ENCODE data around the gene CTXN2. TPM values are rescaled to one million over a fixed set of nuclear protein-coding genes. Genes with fewer than 3 reads are reported as not detected.

Gene CTXN2
- total RNA-seq (2014; rRNA removed; shearing (Covaris generic)) = 0.05 TPM in 1 of 2 replicates, not detected in the other

DNA sequence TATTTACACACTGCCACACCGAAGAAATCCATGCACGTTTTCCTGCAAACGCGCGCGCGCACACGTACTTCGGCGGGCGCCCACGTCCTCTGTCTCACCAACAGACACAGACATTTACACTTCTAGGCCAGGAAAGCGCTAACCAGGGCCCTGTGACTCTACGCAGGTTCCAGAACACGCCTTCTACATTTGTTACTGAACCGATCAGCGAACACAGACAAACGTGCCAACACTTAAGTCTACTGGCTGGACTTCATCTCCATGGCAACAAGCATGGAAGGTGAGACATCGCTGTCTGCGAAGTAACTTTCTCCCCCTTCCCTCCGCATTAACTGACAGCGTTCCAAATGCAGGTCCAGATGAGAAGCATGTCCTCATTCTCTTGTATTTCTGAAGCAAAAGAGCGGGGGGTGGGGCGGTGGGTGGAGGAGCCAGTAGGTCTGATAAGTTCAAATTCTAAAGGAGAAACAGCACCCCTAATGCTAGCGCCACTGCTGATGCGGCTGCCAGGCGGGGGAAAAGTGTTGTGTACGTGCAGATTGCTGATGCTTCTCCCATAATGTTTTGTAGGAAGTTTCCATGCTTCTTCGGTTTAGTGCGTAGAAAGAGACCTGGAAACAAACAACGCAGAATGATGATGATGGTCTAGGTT, at the start of gene CTXN2:
Gene CTXN2 (plus strand): TSS at position 92 of the 652 bp plus-strand sequence. CDS start 9,636 bp downstream, outside the sequence.
- no peak for DNase-seq (ENCODE audit: low spot score)

DNA sequence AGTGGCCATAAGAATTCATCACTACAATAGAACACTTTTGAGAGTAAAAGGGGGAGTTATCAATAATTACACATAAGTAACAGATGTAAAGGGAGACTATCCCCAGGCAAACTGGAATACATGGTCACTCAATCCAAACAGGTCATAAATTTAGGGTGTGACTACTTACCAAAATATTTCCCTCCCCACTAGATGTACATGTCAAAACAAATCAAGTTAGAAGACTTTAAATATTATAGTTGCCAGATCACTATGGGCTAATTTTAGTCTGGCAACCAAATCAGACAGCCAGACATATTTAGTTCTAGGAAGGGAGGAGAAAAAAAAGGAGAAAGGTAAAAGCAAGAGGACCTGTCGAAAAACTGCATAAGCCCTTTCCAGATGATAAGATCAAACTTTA, 47.6 kb upstream of the CTXN2 start:
- peak; percentile 19 for DNase-seq (ENCODE audit: low spot score)

DNA sequence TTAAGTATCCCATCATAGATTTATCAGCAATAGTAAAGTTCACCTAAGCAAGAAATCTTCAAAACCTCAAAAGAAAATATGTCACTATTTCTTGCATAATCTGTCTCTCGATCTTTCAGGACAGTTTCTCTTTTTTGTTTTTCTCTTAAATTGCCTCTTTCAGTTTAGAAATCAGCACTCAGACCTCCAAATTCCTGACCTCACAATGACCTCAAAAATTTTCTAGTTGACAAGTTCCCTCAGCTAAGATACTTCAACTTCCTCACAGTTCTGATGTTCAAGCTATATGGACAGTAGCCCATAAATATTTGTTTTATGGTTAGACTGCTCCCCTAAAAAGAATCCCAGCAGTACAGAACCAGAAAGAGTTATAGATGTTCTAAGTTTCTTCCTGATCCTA, 46.6 kb upstream of the CTXN2 start:
- DNase-seq (ENCODE audit: low spot score) = no peak

DNA sequence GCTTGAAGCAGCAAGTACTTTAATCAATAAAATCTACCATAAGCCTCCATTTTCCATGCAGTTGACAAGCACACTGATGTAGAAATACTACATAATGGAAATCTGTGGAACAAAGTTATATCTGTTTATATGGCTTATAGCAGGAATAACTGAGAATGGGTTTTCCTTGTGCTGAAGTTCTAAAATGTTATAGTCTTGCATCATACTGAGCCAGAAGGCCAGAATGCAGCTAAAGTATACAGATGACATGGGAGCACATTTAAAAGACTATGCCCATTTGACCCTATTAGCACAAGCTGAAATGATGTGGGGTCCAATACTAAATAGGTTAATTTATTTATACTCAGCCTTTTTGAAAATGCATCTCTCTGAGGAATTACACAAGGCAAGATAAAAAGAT, 45.5 kb upstream of the CTXN2 start:
- DNase-seq (ENCODE audit: low spot score) = no peak

DNA sequence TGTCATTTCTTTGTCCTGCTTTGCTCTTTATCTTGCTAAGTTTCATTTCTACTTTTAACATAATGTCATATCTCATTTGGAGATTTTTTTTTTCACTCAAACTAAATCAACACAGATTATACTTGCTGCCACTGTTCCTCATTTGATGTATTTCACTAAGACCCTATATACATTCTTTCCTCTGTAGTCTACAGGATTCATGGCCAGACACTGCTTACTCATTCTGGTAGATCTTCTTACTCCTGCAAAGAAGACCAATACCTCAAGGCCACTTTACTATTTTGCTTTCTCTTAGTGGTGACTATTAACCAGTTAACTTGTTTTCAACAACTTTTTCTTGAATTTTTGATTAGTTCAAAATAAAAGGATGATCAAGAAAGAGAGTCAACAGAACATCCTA, 44.1 kb upstream of the CTXN2 start:
- no peak for DNase-seq (ENCODE audit: low spot score)

DNA sequence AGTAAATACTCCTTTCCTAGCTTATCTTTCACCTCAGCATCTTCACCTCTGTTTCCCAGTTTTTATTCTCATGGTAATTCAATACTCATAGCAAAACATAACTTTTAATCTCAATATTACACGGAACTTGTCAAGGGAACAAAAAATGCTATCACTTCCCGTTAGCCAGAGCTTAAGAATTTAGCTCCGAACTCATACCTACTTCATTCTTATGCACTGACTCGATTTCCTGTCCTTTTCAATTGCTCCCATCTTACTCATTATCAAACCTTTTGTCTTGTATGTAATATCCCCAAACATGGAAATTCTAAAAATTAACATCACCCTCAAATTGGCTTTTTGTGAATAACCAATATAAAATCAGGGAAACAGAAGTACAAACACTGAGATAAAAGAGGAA, 41.6 kb upstream of the CTXN2 start:
- DNase-seq (ENCODE audit: low spot score) = peak; percentile 60

DNA sequence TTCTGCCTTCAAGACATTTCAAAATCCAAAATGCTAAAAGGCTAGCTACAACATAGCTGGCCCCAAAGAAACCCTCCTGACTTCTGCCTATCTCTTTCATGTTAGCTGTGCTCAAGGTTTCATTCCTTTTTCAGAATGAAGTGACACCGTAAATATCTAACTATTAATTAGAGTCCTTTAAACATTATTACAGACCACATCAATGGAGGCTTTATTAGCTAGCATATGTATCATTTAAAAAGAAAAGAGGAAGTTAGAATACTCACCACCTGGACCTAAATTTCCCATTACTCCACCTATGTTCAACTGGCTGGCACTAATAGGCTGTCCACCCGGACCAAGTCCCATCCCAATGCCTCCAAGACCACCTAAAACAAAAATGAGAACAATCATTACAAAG, 37.9 kb upstream of the CTXN2 start:
- DNase-seq (ENCODE audit: low spot score) = no peak

DNA sequence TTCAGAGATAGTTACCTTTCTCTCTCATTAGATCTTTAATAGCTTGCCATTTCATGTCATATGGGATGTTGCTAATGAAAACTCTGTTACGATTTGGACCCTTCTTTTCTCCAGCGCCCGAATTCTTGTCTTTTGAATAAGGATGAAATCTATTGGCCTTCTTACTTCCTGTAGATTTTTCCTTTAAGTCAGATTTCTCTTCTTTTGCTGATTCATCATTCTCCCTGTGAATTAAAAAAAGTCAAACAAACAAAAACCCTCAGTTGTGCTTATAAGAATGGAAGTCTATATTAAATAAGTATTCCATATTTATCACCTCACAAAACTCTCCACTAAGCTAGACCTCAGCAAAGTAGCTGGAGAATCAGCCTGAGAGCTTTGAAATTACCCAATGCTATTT, 22.8 kb upstream of the CTXN2 start:
- no peak for DNase-seq (ENCODE audit: low spot score)

DNA sequence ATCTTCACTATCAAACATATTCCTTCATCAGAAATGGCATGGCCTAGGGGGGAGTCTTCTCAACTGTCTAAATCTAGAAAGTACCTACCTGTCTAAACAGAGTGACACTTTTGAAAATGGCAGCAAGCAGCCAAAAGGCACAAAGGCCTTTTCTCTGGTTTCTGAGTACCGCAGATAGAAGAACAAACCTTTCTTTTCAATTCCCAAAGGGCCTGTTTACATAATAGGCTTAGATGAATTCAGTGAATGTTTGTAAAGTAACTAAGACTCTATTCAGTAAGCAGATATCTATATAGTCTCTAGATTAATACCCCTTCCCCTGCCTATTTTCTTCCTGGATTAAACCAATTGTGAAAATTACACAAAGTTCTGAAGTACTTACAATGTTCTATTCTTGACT, 20.5 kb upstream of the CTXN2 start:
- no peak for DNase-seq (ENCODE audit: low spot score)

DNA sequence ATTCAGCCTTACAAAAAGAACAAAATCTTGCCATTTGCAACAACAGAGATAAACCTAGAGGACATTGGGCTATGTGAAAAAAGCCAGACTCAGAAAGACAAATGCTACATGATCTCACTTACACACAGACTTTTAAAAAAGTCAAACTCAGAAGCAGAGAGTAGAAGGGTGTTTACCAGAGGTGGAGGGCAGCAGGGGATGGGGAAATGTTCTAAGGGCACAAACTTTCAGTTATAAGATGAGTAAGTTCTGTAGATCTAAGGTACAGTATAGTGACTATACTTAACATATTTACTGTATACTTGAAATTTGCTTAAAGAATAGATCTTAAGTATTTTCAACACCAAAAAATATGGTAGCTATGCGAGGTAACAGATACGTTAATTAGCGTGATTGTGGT, 16.3 kb upstream of the CTXN2 start:
- DNase-seq (ENCODE audit: low spot score) = no peak

DNA sequence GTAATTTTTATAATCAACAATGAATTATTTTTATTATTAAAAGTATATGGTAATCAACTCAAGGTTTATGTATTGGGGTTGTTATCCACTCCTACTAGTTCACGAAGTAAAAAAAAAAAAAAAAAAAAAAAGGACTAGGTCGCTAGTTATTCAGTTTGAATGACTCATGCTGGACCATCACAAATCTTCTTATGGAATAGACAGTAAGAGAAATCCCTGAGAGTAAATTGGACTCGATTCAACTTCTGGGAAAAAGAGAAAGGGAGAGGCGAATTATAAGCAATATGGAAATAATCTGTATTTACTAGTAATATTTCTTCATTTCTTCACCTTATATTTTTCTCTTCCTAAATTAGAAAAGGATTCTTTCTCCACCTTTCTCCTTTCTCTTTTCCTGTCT, 15.4 kb upstream of the CTXN2 start:
- DNase-seq (ENCODE audit: low spot score) = peak; percentile 65

DNA sequence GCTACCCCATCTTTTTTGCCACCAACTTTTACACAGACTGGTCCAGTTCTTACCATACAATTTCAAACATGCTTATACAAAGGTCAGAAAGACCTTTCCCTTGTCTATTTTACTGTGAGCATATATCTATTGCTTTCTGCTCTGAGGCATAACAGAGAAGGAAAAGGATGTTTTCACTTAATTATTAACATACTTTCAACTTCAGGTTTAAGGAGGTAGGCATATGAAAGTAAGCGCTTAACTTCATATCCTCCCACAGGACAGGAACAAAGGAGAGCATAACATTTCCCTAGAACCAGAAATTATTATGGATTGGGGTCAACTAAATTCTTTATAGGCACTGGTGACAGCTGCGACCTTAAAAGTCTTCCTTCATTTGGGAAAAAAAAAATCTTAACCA, 14.5 kb upstream of the CTXN2 start:
- DNase-seq (ENCODE audit: low spot score) = no peak

DNA sequence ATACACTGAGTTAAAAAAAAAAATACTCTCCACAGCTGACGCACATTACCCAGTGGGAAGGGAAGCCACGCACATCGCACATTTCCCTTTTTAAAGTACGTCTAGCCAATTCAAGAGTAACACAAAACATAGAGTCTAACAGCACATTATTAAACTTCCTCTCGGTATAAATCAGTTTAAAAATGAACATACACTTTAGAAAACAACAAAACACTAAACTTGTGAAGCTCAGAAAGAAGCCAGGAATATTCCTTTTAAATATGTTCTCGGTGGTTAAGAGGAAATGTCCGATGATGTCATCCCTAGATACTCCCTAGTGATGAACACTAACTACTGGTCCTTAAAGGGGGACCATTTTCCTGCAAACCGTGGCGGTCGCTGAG, 14.1 kb upstream of the CTXN2 start:
- peak; percentile 62 for DNase-seq (ENCODE audit: low spot score)

DNA sequence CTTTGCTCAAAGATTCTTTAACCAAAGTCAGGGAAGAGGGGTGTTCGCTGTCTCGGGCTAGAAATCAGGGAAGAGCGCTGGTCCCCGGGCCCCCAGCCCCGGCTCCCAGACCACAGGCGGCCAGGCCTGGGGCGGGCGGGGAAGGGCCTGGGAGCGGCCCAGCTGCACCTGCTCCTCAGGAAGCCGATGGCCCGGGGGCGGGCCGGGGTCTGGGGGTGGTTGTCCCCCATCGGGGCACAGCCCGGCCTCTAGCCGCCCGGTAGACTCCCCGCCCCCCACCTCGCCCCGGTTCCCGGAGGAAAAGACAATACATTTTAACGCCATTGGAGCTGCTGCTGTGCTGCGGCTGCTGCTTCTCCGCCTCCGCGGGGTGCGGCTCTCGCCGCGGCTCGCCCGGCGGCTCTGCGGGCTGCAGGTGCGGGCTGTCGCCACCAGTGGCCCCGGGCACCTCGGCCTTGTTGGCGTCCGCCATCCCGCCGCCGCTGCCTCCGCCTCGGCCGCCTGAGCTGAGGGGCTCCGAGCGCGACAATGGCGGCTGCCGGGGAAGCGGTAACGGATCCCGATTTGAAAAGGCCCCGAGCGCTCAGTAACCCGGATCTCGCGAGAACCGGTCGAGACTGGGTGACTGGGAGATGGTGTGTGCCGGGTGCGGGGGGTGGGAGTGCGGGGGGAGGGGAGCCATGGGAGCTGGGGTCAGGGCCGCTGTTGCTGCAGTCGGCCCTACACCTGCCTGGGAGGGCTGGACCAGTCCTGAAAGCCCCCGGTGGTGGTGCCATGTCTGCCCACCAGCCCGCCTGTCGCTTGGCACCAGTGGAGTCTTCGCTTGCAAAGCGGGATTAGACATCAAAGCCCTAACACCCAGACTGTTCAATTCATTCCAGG, 13.5 kb upstream of the CTXN2 start, which contains the start of gene MYEF2:
Gene MYEF2 (minus strand): TSS at position 530 of the 882 bp plus-strand sequence. CDS start 58 bp downstream, at position 472.
- DNase-seq (ENCODE audit: low spot score) = peak; percentile 60

DNA sequence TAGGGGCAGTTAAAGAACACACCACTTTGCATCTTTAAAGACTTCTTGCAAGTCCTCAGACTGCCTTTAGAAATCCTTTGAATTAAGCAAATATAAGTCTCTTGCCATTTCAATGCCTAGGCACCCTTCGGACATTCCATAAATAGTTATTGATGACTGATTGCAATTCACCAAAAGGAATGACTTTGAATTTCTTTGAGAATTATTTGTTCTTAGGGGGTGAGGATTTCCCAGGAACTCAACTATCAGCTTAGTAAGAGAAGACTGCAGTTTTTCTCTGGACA, 12.9 kb upstream of the CTXN2 start:
- DNase-seq (ENCODE audit: low spot score) = no peak

DNA sequence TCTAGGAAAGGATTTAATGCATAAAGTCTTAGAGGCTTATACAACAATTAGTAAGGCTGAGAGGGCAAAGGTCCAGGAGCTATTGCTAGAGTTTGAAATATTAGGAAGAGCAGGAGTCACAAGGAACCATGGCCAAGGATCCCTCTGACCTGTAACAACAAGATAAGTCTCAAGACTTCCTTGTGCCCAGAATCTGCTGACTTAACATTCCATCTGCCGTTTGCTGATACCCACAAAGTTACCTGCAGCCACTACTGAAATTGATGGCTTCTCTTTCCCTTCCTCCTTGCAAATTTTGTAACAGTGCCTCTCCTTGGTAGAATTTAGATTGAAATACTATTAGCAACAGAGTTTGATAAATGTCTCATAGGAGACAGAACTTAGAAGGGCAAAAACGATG, 8.7 kb upstream of the CTXN2 start:
- no peak for DNase-seq (ENCODE audit: low spot score)

DNA sequence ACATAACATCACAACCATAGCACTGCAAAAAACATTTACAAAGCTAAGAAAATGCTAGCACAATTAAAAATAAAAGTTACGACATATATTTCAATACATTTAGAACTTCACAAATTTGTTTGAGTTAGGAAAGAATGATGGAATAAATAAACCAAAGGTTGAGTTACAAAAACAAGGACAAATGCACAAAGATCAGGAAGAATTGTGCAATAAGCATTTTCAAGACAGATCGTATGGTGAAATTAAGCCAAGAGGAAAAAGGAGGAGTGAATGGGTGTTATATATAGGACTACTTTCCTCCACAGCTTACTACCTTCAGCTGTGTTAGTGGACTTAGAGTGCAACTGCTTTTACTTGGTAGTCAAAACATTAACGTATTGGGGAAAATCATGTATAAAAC, 5.9 kb upstream of the CTXN2 start:
- no peak for DNase-seq (ENCODE audit: low spot score)

DNA sequence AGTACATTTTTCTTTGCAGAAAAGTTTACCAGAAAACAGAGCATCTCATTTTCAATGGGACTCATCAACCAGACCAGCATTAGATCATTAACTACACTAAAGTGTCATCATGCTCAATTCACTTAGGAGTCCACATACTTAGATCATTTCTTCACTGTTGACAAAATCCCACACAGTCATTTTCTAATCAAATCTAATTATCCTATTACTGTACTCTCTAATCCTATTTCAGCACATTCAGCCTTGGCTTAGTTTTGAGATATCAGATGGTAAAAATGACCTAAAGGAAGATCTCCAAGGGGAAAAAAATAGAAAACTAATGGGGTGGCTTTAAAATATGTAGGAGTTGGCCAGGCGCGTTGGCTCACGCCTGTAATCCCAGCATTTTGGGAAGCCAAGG, 5.2 kb upstream of the CTXN2 start:
- DNase-seq (ENCODE audit: low spot score) = no peak

DNA sequence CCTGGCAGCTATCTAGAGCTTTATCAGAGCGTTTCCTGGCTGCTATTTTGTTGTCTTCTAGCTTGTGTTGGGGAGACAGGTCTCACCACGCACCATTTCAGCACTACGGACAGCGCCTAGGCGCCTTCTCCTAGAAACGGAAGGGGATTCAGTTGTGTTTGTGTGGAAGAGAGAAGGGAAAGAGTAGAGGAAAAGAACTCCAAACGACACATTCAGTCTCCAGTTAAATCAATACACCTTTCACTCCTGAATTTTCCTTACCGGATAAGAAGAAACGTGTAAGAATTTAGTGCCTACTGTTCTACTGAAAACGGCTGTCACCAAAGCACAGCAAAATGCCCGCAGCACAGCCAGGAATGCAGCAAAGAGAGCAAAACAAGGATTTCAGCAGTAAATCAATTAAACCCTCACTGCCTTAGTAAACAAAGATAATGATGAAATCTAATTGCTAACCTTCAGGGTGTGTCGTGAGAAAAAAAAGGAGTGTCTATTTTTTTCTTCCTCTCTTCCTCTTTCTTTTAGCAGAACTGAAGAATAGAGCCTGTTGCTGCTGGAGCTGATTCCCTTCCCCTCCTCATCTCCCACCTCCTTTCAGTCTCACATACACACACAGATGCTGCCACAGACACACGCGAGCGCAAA, 412 bp upstream of the CTXN2 start:
- peak; percentile 56 for DNase-seq (ENCODE audit: low spot score)

DNA sequence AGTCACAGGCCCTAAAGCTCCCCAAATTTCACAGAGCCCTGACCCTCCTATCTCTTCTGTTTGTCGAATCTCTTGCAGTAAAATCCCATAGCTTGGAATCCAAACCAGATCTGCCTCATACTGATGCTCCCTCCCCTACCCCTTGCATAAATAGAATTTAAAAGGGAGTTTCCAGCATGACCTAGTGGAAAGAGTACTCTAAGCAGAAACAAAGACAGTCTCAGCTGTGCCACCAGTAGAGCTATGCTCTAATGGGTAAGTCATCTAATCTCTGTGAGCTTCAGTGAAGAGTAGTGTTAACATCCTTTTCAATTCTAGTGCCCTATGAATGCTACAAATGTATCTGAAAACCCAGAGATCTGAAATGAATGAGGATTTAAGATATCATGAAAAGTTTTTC, 10.6 kb downstream of the CTXN2 start:
- no peak for DNase-seq (ENCODE audit: low spot score)

DNA sequence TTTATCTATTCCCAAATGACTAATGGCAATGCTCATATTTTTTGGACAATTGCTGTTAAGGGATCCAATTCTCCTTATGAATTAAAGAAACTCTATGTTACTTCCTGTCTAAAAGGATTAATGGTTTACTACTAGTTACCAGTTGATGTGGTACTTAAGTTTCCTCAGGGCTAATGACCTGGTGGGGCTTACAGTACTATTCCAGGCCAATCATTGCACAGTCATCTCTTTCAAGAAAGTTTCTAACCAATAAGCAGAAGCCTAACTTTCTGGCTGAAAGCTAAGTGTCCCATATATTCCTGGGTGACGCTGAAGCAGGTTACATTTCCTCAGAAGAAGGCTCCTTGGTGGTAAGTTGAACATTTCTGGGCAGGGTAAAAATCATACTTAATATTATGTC, 14.5 kb downstream of the CTXN2 start, which contains the start of gene SLC12A1:
Gene SLC12A1 (plus strand): TSS at position 322 of the 400 bp plus-strand sequence. CDS start 1,418 bp downstream, outside the sequence.
- no peak for DNase-seq (ENCODE audit: low spot score)

DNA sequence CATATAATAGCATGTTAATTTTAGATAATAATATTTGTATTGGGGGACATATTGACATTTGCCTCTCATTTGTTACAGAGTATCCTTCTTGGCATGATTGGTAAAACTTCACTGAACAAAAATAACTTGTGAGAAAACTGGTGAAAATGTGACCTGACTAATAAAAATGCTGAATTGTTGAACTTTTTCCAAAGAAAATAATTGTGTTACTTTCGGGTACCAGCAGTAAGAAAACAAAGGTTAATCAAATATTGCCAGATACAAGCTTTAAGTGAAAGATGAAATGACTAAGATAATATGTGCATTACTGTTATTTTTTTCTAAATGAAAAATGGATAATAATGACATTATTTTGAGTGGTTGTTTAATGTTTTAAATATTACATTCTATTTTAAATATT, 29.8 kb downstream of the CTXN2 start:
- DNase-seq (ENCODE audit: low spot score) = no peak

DNA sequence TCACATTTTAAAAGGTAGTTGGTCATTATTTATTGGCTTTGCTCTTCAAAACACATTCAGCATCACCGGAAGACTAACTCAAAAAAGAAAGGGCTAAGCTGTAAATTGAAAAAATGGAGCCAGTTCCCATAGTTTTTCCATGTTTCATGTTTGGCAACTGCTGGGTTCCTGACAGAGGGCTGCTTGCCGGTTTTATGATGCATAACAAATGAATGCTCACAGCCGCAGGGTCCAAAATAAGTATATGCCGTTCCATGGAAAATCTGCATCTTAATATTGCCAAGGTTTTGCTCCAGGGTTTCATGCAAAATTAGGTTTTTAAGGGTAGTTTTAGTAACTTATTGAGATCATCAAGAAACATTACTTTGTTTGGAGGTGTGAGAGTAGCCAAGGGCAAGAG, 30.4 kb downstream of the CTXN2 start:
- no peak for DNase-seq (ENCODE audit: low spot score)
